HG03097 (cell line): ENCODE data around the gene FSD1L.
"Not testable (repeated sequence)": the region's sequence is repeated elsewhere in the genome, so short reads cannot be mapped to it uniquely, and the experiment has no call there.

Experiments used
- ATAC-seq: cut with Tn5 transposase; IDR thresholded peaks from one replicate; pipeline ENCODE4 v1.9.1; 2021; ENCODE audit not compliant: unreplicated experiment, low FRiP score

The FSD1L gene

GRCh38 chr9:105539452-105539851, 91.6 kb downstream of the FSD1L start:
- no peak for ATAC-seq

GRCh38 chr9:105541838-105542237, 94.0 kb downstream of the FSD1L start:
- ATAC-seq, result peak; percentile 80

DNA sequence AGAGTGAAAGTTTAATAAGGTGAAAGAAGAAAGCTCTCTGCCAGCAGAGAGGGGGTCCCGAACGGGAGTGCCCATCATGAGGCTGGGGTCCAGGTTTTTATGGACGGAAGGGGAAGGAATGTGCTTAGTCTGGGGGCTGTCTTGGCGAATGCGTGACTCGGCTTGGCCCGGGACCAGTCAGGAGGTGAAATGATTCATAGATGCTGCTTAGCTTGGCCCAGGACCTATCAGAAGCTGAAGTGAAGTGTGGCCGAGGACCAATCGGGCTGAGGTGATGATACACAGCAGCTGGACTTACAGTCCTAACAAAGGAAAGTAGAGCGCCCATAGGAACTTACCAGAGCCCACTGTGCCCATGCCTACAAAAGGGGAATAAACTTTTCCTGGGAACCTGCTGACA, 106.2 kb downstream of the FSD1L start:
- ATAC-seq, result no peak

- ATAC-seq, result peak; percentile 96
Measured at GRCh38 chr9:105557804-105558610, 110.2 kb downstream of the FSD1L start, which contains the start of gene FKTN. Gene FKTN, plus strand, starts transcription at chr9:105558131. Its CDS starts 16,902 bp downstream, at chr9:105575033.

DNA sequence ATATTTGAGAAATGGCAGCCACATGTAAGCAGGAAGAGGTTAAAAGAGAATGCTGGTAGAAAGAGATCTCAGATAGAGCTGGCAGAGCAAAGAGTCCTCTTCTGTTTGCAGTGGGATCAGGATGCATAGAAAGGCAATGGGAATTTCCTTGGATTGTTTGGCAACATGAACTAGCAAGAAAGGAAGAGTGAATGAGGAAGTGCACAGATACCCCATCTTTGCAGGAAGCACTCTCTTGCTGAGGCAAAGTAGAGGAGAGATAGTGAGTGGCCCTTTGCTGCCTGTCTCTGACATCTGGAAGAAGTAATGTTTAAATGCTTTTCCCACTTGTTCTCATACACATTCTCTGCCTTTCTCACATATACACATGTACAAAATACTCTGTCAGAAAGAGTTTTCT, 124.6 kb downstream of the FSD1L start:
- ATAC-seq, result no peak

DNA sequence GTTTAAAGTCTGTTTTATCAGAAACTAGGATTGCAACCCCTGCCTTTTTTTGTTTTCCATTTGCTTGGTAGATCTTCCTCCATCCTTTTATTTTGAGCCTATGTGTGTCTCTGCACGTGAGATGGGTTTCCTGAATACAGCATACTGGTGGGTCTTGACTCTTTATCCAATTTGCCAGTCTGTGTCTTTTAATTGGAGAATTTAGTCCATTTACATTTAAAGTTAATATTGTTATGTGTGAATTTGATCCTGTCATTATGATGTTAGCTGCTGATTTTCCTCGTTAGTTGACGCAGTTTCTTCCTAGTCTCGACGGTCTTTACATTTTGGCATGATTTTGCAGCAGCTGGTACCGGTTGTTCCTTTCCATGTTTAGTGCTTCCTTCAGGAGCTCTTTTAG, 132.1 kb downstream of the FSD1L start:
- not testable (repeated sequence) for ATAC-seq

- ATAC-seq, result not testable (repeated sequence)
Measured at GRCh38 chr9:105581550-105581949, 133.7 kb downstream of the FSD1L start.

DNA sequence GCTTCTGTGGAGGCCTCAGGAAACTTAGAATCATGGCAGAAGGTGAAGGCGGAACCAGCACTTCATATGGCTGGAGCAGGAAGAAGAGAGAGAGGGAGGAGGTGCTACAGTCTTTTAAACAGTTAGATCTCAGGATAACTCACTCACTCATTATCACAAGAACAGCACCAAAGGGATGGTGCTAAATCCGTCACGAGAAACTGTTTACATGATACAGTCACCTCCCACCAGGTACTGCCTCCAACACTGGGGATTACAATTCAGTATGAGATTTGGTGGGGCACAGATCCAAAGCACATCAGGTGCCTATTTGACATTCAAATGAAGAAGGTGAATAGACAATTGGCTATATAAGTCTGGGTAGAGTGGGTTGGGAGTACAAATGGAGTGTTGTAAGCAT, 145.3 kb downstream of the FSD1L start:
- no peak for ATAC-seq
